Fibroblast of mammary gland (primary cell): ENCODE measurements around the gene SMCO3.

Experiments used
- DNase-seq: peaks from one replicate; pipeline ENCODE4 v3.0.0-alpha.2; 2010; ENCODE audit warnings: low read depth
- H3K4me3 ChIP-seq: 2 replicates; pipeline ENCODE4 v1.5.1; 2011; ENCODE audit warnings: low read depth, mild to moderate bottlenecking, low read length, moderate library complexity; ENCODE audit not compliant: control insufficient read depth
- CTCF ChIP-seq: conservative IDR thresholded peaks from 2 replicates; pipeline ENCODE4 v1.5.1; 2011; ENCODE audit warnings: low read depth, low read length, inconsistent platforms; ENCODE audit not compliant: control insufficient read depth, insufficient read depth

Gene SMCO3

GRCh38 chr12:14843425-14843887 lies 29.5 kb upstream of the SMCO3 start, which contains the start of gene ART4:
Gene ART4, minus strand, starts transcription at chr12:14843526. Its CDS starts 413 bp downstream, at chr12:14843113.
- TF ChIP-seq CTCF, result no peak
- H3K4me3 ChIP-seq, result no peak within 1 kb of the TSS
- no peak for DNase-seq

- TF ChIP-seq CTCF, result no peak
- H3K4me3 ChIP-seq, result no peak overlapping the region
- no peak for DNase-seq
These were observed 28.3 kb upstream of the SMCO3 start for GRCh38 chr12:14842315-14842714.

- DNase-seq, result peak; percentile 68
- H3K4me3 ChIP-seq, result no peak overlapping the region
- no peak for TF ChIP-seq CTCF
These were observed 27.8 kb upstream of the SMCO3 start for GRCh38 chr12:14841761-14842160.

GRCh38 chr12:14840616-14841015 lies 26.6 kb upstream of the SMCO3 start:
- TF ChIP-seq CTCF, result no peak
- no peak overlapping the region for H3K4me3 ChIP-seq
- DNase-seq, result no peak

GRCh38 chr12:14839262-14839661 lies 25.3 kb upstream of the SMCO3 start:
- no peak for TF ChIP-seq CTCF
- DNase-seq, result no peak
- H3K4me3 ChIP-seq, result no peak overlapping the region

GRCh38 chr12:14836336-14837210 lies 22.6 kb upstream of the SMCO3 start:
- no peak overlapping the region for H3K4me3 ChIP-seq
- peak; percentile 90 for DNase-seq
- TF ChIP-seq CTCF, result no peak
